Left renal cortex interstitium (tissue), 4 donors: ENCODE measurements around the gene TAGAP. TPM values are rescaled to one million over a fixed set of nuclear protein-coding genes. Genes with fewer than 3 reads are reported as not detected.
A peak's percentile ranks its signal among the peaks of the same experiment; 100 is the strongest.

ENCODE experiments used
- DNase-seq, 4 donors: peaks; one replicate each; pipeline ENCODE4 v3.0.0-alpha.2; 2013; ENCODE audit warnings: low read depth in 4 of 4, low spot score in 2 of 4, missing footprints in 1 of 4
- polyA plus RNA-seq, 4 donors: library from polyadenylated mRNA; unstranded; fragments of 120-200 nt; gene quantifications; one replicate each; pipeline ENCODE4 v1.2.1, GENCODE V29; 2013; ENCODE audit not compliant: insufficient read length in 4 of 4

TAGAP gene, protein sequence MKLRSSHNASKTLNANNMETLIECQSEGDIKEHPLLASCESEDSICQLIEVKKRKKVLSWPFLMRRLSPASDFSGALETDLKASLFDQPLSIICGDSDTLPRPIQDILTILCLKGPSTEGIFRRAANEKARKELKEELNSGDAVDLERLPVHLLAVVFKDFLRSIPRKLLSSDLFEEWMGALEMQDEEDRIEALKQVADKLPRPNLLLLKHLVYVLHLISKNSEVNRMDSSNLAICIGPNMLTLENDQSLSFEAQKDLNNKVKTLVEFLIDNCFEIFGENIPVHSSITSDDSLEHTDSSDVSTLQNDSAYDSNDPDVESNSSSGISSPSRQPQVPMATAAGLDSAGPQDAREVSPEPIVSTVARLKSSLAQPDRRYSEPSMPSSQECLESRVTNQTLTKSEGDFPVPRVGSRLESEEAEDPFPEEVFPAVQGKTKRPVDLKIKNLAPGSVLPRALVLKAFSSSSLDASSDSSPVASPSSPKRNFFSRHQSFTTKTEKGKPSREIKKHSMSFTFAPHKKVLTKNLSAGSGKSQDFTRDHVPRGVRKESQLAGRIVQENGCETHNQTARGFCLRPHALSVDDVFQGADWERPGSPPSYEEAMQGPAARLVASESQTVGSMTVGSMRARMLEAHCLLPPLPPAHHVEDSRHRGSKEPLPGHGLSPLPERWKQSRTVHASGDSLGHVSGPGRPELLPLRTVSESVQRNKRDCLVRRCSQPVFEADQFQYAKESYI
- polyA plus RNA-seq, result under 1 TPM; 0.72 to 0.87 (median 0.73) TPM

- DNase-seq, result no peak
Observed at GRCh38 chr6:159044899-159045727, at the start of gene TAGAP. TAGAP (minus strand) TSS chr6:159044991; CDS start chr6:159044146, 845 bp downstream.

DNA sequence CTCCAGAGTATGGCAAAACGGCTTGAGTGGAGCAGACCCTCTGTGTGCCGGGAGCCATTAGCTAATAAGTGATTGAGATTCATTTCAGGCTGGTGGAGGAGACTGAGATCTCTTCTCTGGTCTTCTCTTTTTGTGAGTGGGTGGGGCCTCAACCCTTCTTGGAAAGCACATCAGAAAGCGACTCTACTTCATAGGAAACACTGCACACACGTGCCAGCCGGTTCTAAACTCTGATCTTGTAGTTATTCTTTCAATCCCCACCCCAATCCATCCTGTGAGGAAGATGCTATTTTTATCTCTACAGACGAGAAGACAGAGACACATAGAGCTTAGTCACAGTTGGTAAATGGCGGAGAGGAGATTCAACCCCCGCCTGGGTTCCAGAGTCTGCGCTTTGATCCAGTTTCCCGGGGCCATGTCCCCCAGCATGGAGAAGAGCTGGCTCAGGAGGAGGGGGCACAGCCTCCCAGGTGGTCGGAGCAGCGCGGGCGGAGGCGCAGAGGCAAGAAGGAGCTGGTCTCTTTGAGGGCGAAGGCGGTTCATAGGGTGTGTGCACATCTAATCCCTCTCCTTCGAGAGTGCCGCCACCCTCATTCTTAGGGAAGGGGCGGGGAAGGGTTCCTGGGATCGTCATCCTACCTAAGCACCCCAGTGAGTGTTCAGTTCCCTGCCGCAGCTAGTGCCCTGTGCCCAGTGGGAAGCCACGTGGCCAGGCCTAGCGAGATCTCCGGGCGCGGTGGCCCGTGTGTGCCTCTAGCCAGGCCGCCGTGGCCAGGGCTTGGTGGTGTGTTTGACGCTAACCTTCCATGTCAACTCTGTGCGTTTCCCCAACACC is 49.0 kb upstream of the TAGAP start:
- DNase-seq, result no peak

DNA sequence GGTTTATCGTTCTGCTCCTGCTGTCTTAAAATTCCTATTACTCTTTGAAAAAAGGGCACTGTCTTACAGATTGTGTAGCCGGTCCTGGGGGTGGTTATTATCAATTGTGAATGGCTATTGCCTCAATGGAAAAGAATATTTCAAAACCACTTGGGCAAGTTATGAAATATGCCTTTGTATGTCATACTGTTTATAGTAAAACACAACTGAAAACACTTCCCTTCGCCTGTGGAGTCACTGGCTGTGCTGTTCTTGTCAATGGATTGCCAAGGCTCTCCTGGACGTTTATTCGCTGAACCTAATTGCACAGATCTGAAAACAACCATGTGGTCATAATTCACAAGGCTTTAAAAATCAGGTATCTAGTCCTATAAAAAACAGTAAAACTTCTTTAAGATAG is 47.8 kb upstream of the TAGAP start:
- DNase-seq, result no peak

DNA sequence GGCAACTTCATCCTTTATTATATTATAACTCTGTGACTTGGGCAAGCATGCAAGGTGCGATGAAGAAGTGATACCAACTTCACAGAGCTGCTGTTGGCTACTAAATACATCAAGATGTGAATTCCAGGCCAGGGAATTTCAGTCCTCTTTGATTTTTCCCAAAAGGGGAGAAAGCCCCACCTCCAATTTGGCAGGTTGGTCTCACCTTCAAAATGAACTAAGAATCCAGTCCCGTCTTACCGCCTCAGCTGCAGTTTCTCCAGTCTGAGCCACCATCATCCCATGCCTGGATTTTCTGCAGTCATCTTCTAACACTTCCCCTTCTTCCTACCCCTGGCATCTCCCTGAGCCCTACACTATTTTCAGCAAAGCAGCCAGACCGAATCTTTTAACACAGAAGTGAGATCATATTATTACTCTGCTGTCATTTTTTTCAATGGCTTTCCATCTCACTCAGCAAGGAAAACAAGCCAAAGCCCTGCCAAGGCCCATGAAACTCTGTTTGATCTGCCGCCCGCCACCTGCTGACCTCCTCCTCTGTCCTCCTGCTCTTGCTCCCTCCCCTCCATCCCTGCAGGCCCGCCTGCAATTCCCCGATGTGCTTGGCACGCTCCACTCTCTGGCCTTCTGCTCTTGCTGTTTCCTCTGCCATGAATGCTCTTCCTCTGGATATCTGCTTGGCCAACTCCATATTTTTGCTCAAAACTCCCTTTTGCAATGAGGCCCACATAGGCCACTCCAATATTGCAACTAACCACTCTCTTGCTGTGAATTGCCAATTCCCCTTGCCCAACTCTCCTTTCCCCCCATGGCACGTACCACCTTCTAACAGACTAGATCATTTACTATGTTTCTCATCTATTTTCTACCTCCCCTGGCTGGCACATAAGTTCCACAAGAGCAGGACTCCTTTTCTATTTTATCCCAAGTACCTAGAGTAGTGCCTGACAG is 46.0 kb upstream of the TAGAP start:
- DNase-seq, result no peak

- no peak for DNase-seq
Observed at GRCh38 chr6:159089909-159090308, 45.1 kb upstream of the TAGAP start.

DNA sequence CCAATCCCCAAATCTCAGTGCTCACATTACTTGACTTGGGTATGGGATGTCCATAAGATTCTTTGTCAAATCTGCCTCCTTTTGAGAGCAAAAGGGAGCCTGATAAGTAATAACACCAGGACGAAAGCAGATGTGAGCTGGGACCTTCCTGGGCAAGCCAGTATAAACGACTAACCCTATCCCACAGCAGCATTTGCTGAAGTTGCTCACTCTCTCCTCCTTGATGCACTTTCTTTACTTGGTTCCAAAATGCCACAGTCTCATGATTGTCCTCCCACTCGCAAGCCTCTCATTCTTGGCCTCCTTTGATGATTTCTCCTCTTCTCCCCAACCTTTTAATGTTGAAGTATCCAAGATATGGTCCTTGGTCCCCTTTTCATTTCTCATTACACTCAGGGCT is 44.7 kb upstream of the TAGAP start:
- no peak for DNase-seq

- DNase-seq, result no peak
Observed at GRCh38 chr6:159086033-159086618, 41.3 kb upstream of the TAGAP start.

DNA sequence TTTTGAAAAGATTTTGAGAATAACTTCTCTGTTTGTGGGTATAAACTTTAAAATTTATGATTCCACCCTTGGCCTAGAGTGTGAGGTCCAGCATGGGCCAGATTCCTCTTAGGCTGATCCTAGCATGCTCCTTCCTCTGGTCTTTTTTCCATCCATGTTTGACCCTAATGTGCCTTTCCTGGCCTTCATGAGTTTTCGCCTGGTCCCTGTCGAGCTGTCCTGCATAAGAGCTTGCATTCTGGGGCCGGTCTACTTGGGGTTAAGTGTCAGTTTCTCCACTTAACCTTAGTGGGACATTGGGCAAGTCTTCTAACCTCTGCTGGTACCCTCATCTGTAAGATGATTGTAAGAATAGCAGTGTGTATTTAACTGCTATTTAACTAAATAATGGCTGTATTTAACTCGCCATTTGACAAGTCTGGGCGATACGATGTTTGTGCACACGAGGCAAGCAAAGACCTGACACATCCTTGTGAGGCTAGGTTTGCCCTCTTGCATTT is 40.7 kb upstream of the TAGAP start:
- no peak for DNase-seq

- DNase-seq, result no peak
Observed at GRCh38 chr6:159084493-159085091, 39.8 kb upstream of the TAGAP start.

DNA sequence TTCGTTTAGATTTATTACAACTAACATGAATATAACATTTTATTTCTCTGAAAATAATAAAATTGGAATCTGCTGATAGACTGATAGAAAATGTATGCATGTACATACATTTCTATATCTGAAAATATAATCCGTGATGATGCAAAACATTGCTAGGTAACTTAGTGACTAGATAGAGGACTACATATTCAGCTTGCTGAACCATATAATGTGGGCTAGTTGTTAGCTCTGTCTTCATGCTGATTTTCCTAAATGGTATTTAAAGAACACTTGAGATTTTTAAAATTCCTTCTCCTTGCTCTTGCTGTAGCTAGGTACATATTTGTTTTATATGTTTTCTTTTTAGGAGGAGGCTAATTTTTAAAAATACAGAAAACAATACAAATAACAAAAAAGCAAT is 38.4 kb upstream of the TAGAP start:
- DNase-seq, result no peak

- no peak for DNase-seq
Observed at GRCh38 chr6:159082039-159082815, 37.4 kb upstream of the TAGAP start.

DNA sequence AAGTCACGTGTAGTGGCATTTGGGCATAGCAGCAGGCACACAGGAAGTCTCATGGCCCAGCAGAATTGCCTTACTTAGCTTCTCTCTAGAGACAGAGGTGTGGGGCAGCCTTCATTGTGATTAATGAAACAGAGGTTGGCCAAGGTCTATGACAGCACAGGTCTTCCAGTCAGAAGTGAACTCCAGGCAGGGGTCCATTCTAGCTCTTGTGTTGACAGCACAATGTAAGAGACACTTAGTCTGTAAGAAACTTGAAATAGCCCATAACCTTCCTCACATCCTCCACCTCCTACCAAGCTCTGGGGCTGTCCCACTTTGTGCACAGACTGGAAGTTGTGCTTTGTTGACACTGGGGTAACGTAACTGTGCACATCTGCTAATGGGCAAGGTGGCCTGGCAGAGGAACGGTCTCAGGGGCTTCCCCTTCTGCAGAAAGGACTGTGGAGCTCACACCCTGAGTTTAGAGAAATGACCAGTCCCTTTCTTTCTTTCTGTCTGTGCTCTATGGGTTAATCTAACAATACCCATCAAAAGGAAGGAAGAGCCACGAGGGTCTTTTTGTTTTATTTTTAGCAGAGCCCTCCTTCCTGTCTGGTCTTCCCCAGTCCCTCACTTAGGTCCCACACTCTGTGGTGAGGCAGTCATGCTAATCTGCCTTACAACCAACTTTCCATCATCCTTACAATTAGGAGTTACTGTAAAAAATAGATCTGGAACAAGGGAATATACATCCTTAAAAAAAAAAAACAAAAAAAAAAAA is 35.6 kb upstream of the TAGAP start:
- no peak for DNase-seq

GRCh38 chr6:159079367-159079766 is 34.6 kb upstream of the TAGAP start:
- no peak for DNase-seq

DNA sequence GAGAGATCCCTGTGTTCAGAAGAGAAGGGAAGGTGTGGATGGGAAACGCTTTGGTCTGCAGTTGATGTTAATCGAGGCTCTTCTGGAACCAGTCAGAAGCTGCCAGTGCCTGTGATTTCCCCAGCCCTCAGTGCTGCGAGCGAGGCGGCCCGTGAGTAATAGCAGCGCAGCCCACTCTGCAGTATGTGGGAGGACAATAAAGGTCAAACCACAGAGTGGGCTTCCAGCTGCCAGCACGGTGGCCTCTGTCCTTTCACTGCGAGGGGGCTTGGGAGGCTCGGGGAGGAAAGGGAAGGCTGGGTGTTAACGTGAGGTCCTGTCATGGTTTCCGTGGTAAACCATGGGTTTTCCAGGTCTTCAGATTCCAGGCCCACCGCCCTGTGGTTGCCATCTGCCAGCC is 32.3 kb upstream of the TAGAP start:
- DNase-seq, result peak in 1 of 4 donors; percentile 21

GRCh38 chr6:159075506-159076228 is 30.9 kb upstream of the TAGAP start:
- no peak for DNase-seq

DNA sequence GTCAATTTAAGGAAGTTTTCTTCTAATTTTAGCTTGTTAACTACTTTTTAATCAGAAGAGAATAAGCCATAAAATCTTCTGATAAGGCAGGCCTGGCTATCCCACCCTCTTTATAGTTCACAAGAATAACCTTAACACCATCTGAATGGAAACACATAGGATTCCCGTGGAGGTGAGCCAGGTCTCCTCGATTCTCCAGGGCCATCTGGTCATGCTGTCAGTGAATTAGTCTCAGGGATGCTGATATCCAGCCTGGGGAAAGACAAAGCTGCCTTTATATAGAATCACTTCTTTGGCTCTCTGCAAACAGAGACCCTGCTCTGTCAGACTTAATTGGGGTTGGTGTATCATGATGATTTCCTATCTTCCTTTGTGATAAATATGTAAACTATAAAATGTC is 30.1 kb upstream of the TAGAP start:
- no peak for DNase-seq
